ENCODE measurements around the gene RBSN.
"Not testable (repeated sequence)": the region's sequence is repeated elsewhere in the genome, so short reads cannot be mapped to it uniquely, and the experiment has no call there.

Gene RBSN

GRCh38 chr3:15098503-15099363, at the start of gene RBSN:
RBSN (minus strand) TSS chr3:15099148; CDS start chr3:15096120, 3,028 bp downstream.
- peak; percentile 95 for DNase-seq (ENCODE audit: low spot score)

GRCh38 chr3:15148614-15149013, 49.7 kb upstream of the RBSN start:
- DNase-seq (ENCODE audit: low spot score), result peak; percentile 46

- not testable (repeated sequence) for DNase-seq (ENCODE audit: low spot score)
Measured at GRCh38 chr3:15136885-15137284, 37.9 kb upstream of the RBSN start.

GRCh38 chr3:15134968-15135367, 36.0 kb upstream of the RBSN start:
- DNase-seq (ENCODE audit: low spot score), result not testable (repeated sequence)

- DNase-seq (ENCODE audit: low spot score), result not testable (repeated sequence)
Measured at GRCh38 chr3:15128403-15128802, 29.5 kb upstream of the RBSN start.

- DNase-seq (ENCODE audit: low spot score), result not testable (repeated sequence)
Measured at GRCh38 chr3:15126975-15127374, 28.0 kb upstream of the RBSN start.

- no peak for DNase-seq (ENCODE audit: low spot score)
Measured at GRCh38 chr3:15122398-15122797, 23.4 kb upstream of the RBSN start.

GRCh38 chr3:15121936-15122335, 23.0 kb upstream of the RBSN start:
- no peak for DNase-seq (ENCODE audit: low spot score)

GRCh38 chr3:15120986-15121385, 22.0 kb upstream of the RBSN start:
- DNase-seq (ENCODE audit: low spot score), result no peak

GRCh38 chr3:15117011-15117410, 18.1 kb upstream of the RBSN start:
- no peak for DNase-seq (ENCODE audit: low spot score)

- DNase-seq (ENCODE audit: low spot score), result no peak
Measured at GRCh38 chr3:15116032-15116669, 17.2 kb upstream of the RBSN start.

GRCh38 chr3:15114466-15115358, 15.8 kb upstream of the RBSN start:
- DNase-seq (ENCODE audit: low spot score), result no peak

GRCh38 chr3:15113884-15114283, 14.9 kb upstream of the RBSN start:
- no peak for DNase-seq (ENCODE audit: low spot score)

- DNase-seq (ENCODE audit: low spot score), result no peak
Measured at GRCh38 chr3:15113471-15113870, 14.5 kb upstream of the RBSN start.

- no peak for DNase-seq (ENCODE audit: low spot score)
Measured at GRCh38 chr3:15112011-15112410, 13.1 kb upstream of the RBSN start.

- DNase-seq (ENCODE audit: low spot score), result no peak
Measured at GRCh38 chr3:15110206-15110605, 11.3 kb upstream of the RBSN start.

GRCh38 chr3:15108869-15109268, 9.9 kb upstream of the RBSN start:
- DNase-seq (ENCODE audit: low spot score), result no peak

- peak; percentile 86 for DNase-seq (ENCODE audit: low spot score)
Measured at GRCh38 chr3:15108082-15108545, 9.2 kb upstream of the RBSN start.

- DNase-seq (ENCODE audit: low spot score), result no peak
Measured at GRCh38 chr3:15107075-15107947, 8.4 kb upstream of the RBSN start.

GRCh38 chr3:15102836-15103235, 3.9 kb upstream of the RBSN start:
- DNase-seq (ENCODE audit: low spot score), result no peak

- DNase-seq (ENCODE audit: low spot score), result no peak
Measured at GRCh38 chr3:15102256-15102655, 3.3 kb upstream of the RBSN start.

Measured in ecto neural progenitor cell (in vitro differentiated cells).